ENCODE measurements around the gene GRK4. TPM values are rescaled to one million over a fixed set of nuclear protein-coding genes. Genes with fewer than 3 reads are reported as not detected.

Gene GRK4
- total and polyA plus RNA-seq, 4 donors: 1.0 to 2.2 (median 1.8) TPM

DNA sequence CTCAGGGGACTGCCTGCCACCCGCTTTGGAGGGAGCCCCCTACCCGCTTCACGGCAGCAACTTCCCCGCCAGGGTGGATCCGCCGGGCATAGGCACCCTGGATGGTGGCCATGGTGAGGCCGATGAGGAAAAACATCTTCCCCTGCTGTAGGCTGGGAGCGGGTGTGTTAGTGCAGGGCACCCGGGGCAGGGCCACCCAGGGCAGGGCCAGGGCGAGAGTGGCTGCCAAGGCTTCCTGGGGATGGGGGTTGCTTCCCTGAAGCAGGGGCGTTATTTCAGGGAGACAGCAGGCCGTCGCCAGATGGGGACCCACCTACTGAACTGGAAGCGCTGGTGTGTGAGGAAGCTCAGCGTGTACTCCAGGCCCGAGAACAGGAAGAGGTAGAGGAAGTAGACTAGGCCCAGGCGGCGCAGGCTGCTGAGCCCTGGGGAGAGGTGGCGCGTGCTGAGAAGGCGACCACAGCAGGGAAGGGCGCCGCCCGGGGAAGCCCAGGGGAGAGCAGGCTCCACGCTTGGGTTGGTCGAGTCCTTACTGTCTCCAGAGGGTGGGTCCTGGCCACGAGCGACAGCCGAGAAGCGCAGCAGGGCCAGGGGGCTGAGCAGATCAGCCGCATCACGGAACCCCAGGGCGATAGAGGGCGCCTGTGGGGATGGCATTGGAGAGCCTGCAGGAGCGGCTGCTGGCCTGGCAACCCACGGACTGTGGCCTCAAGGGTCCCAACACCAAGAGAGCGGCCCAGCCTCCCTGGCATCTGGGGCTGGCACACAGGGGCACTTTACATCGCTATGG, 31.7 kb upstream of the GRK4 start:
- TF ChIP-seq, protein P1, sequence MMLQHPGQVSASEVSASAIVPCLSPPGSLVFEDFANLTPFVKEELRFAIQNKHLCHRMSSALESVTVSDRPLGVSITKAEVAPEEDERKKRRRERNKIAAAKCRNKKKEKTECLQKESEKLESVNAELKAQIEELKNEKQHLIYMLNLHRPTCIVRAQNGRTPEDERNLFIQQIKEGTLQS (IDR thresholded peaks at IDR 0.05): no peak
- TF ChIP-seq RAD21 (IDR thresholded peaks at IDR 0.05): peak in 1 of 2 donors; percentile 30
- peak overlapping the region; percentile 4 to 10 for H3K27ac ChIP-seq (ENCODE audit: low read depth in 1 of 2, low read length in 2 of 2)
- H3K9me3 ChIP-seq (ENCODE audit: control insufficient read depth in 4 of 4, low read length in 3 of 4): no peaks in the 10 kb centered on the region
- no peak for DNase-seq (ENCODE audit: low spot score)
- H3K9ac ChIP-seq (ENCODE audit: low read depth in 1 of 2, low read length in 2 of 2): no peak overlapping the region
- H3K4me1 ChIP-seq (ENCODE audit: control insufficient read depth in 4 of 4, insufficient read depth in 4 of 4, low read length in 3 of 4): peaks cover 9 to 31% (median 24%) of the 10 kb centered on the region in 4 donors
- H3K36me3 ChIP-seq (ENCODE audit: control insufficient read depth in 4 of 4, insufficient read depth in 3 of 4, low read depth in 1 of 4, low read length in 3 of 4): peaks cover 3 to 20% (median 9%) of the 10 kb centered on the region in 4 donors
- no peaks in the 10 kb centered on the region for H3K27me3 ChIP-seq (ENCODE audit: control insufficient read depth in 4 of 4, insufficient read depth in 4 of 4, low read length in 3 of 4)
- WGBS: 80% methylated on average over 38 of the region's 38 CpGs
- no peak overlapping the region for H3K4me3 ChIP-seq (ENCODE audit: low read depth in 1 of 3, low read length in 3 of 3)

DNA sequence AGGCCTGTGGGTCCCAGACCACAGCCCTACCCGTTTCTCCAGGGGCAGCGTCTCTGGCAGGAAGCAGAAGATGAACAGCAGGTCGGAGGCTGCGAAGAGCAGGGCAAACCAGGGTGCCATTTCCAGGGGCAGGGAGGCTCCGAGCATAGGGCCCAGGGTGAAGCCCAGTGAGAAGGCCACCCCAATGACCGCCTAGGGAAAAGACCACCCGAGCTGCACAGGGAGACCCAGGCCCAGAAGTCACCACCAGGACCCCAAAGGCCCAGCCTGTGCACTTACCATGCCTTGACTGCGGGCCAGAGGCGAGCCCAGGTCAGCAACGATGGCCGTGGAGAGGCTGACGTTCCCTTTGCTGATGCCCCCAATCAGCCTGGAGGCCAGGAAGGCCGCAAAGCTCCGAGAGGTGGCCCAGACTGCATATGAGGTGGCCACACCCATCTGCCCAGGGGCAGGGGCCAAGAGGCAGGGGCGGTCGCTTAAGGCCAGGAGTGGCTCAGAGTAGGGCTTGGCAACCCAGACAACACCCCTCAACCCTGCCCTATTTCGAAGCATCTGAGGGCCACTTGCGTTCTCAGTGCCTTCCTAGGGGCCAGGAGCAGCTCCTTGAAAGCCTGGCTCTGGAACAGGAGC, 30.9 kb upstream of the GRK4 start:
- WGBS: 90% methylated on average over 18 of the region's 18 CpGs
- Histone ChIP-seq H3K4me1 (ENCODE audit: control insufficient read depth in 4 of 4, insufficient read depth in 4 of 4, low read length in 3 of 4) (peaks cover 9 to 35% (median 27%) of the 10 kb centered on the region in 4 donors), H3K9me3 (ENCODE audit: control insufficient read depth in 4 of 4, low read length in 3 of 4) (no peaks in the 10 kb centered on the region), H3K27ac (ENCODE audit: low read depth in 1 of 2, low read length in 2 of 2) (peak overlapping the region; percentile 4 to 10), H3K4me3 (ENCODE audit: low read depth in 1 of 3, low read length in 3 of 3) (no peak overlapping the region), H3K9ac (ENCODE audit: low read depth in 1 of 2, low read length in 2 of 2) (no peak overlapping the region), H3K27me3 (ENCODE audit: control insufficient read depth in 4 of 4, insufficient read depth in 4 of 4, low read length in 3 of 4) (no peaks in the 10 kb centered on the region), H3K36me3 (ENCODE audit: control insufficient read depth in 4 of 4, insufficient read depth in 3 of 4, low read depth in 1 of 4, low read length in 3 of 4) (peaks cover 0 to 14% (median 7%) of the 10 kb centered on the region in 4 donors)
- DNase-seq (ENCODE audit: low spot score): no peak
- TF ChIP-seq, protein P1 (IDR thresholded peaks at IDR 0.05): no peak
- TF ChIP-seq FOXA2 (IDR thresholded peaks at IDR 0.05) (no peak), EGR1 (IDR thresholded peaks at IDR 0.05; ENCODE audit: low read depth in 2 of 2) (no peak), HNF4G (IDR thresholded peaks at IDR 0.05) (no peak), TAF1 (conservative IDR thresholded peaks at IDR 0.05) (no peak), FOXA1 (IDR thresholded peaks at IDR 0.05) (no peak), RAD21 (IDR thresholded peaks at IDR 0.05) (no peak), YY1 (IDR thresholded peaks at IDR 0.05) (no peak), SP1 (IDR thresholded peaks at IDR 0.05) (no peak), NR2F2 (IDR thresholded peaks at IDR 0.05) (no peak), HNF4A (conservative IDR thresholded peaks at IDR 0.05) (no peak), GABPA (IDR thresholded peaks at IDR 0.05 in 1 of 2, conservative IDR thresholded peaks at IDR 0.05 in 1 of 2) (no peak), RXRA (IDR thresholded peaks at IDR 0.05) (no peak), JUND (IDR thresholded peaks at IDR 0.05) (no peak)
- TF ChIP-seq, protein P2, sequence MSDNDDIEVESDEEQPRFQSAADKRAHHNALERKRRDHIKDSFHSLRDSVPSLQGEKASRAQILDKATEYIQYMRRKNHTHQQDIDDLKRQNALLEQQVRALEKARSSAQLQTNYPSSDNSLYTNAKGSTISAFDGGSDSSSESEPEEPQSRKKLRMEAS (IDR thresholded peaks at IDR 0.05): no peak
- TF ChIP-seq, protein P3, sequence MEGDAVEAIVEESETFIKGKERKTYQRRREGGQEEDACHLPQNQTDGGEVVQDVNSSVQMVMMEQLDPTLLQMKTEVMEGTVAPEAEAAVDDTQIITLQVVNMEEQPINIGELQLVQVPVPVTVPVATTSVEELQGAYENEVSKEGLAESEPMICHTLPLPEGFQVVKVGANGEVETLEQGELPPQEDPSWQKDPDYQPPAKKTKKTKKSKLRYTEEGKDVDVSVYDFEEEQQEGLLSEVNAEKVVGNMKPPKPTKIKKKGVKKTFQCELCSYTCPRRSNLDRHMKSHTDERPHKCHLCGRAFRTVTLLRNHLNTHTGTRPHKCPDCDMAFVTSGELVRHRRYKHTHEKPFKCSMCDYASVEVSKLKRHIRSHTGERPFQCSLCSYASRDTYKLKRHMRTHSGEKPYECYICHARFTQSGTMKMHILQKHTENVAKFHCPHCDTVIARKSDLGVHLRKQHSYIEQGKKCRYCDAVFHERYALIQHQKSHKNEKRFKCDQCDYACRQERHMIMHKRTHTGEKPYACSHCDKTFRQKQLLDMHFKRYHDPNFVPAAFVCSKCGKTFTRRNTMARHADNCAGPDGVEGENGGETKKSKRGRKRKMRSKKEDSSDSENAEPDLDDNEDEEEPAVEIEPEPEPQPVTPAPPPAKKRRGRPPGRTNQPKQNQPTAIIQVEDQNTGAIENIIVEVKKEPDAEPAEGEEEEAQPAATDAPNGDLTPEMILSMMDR (IDR thresholded peaks at IDR 0.05; ENCODE audit: low read depth, low read length, missing input control): no peak
- TF ChIP-seq, protein P4, sequence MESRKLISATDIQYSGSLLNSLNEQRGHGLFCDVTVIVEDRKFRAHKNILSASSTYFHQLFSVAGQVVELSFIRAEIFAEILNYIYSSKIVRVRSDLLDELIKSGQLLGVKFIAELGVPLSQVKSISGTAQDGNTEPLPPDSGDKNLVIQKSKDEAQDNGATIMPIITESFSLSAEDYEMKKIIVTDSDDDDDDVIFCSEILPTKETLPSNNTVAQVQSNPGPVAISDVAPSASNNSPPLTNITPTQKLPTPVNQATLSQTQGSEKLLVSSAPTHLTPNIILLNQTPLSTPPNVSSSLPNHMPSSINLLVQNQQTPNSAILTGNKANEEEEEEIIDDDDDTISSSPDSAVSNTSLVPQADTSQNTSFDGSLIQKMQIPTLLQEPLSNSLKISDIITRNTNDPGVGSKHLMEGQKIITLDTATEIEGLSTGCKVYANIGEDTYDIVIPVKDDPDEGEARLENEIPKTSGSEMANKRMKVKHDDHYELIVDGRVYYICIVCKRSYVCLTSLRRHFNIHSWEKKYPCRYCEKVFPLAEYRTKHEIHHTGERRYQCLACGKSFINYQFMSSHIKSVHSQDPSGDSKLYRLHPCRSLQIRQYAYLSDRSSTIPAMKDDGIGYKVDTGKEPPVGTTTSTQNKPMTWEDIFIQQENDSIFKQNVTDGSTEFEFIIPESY (IDR thresholded peaks at IDR 0.05): no peak
- TF ChIP-seq, protein P5, sequence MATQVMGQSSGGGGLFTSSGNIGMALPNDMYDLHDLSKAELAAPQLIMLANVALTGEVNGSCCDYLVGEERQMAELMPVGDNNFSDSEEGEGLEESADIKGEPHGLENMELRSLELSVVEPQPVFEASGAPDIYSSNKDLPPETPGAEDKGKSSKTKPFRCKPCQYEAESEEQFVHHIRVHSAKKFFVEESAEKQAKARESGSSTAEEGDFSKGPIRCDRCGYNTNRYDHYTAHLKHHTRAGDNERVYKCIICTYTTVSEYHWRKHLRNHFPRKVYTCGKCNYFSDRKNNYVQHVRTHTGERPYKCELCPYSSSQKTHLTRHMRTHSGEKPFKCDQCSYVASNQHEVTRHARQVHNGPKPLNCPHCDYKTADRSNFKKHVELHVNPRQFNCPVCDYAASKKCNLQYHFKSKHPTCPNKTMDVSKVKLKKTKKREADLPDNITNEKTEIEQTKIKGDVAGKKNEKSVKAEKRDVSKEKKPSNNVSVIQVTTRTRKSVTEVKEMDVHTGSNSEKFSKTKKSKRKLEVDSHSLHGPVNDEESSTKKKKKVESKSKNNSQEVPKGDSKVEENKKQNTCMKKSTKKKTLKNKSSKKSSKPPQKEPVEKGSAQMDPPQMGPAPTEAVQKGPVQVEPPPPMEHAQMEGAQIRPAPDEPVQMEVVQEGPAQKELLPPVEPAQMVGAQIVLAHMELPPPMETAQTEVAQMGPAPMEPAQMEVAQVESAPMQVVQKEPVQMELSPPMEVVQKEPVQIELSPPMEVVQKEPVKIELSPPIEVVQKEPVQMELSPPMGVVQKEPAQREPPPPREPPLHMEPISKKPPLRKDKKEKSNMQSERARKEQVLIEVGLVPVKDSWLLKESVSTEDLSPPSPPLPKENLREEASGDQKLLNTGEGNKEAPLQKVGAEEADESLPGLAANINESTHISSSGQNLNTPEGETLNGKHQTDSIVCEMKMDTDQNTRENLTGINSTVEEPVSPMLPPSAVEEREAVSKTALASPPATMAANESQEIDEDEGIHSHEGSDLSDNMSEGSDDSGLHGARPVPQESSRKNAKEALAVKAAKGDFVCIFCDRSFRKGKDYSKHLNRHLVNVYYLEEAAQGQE (IDR thresholded peaks at IDR 0.05): no peak

All from liver (tissue), 9 donors.